ENCODE results near the gene MATK. TPM values are rescaled to one million over a fixed set of nuclear protein-coding genes. Genes with fewer than 3 reads are reported as not detected.
"Not testable (repeated sequence)": the region's sequence is repeated elsewhere in the genome, so short reads cannot be mapped to it uniquely, and the experiment has no call there.

MATK gene
- total RNA-seq, 2 donors from 2014 or later: 1.5 to 2.4 TPM

DNA sequence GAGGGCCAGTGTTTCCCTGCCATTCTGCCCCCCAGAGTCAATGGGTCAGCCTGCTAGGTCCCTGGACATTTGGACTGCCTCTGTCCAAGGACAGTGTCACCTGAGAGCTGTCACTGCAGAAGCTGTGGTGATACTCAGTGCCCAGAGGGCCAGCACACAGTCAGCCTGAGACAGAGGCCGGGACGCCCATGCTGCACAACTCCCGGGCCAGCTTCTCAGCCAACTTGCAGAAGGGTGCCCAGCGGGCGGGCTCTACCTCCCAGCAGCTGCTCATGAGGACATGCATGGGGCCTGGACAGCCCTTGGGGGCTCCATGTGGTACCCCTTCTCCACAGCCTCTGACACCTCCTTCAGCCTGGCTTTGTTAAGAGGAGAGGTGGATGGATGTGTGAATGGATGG is 10.3 kb downstream of the MATK start:
- DNase-seq: no peak
- no peak for ATAC-seq
- intact Hi-C loops (cut with DNase I, micrococcal nuclease): no loop called here

DNA sequence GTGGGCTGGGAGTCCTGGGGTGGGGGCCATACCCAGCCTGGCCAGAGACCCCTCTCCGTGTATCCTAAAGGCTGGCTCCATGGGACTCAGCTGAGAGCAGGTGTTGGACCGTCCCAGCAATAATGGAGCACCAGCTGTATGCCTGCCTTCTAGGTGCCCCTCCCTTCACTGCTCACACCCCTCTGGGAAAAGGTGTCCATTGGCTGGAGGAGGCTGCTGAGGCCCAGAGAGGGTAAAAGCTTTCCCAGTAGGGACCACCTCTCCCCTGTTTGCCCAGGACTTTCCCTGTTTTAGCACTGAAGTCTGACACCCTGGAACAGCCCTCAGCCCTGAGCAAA is 10.8 kb downstream of the MATK start:
- intact Hi-C loops (cut with DNase I, micrococcal nuclease): no loop called here
- DNase-seq (no peak), ATAC-seq (no peak)

DNA sequence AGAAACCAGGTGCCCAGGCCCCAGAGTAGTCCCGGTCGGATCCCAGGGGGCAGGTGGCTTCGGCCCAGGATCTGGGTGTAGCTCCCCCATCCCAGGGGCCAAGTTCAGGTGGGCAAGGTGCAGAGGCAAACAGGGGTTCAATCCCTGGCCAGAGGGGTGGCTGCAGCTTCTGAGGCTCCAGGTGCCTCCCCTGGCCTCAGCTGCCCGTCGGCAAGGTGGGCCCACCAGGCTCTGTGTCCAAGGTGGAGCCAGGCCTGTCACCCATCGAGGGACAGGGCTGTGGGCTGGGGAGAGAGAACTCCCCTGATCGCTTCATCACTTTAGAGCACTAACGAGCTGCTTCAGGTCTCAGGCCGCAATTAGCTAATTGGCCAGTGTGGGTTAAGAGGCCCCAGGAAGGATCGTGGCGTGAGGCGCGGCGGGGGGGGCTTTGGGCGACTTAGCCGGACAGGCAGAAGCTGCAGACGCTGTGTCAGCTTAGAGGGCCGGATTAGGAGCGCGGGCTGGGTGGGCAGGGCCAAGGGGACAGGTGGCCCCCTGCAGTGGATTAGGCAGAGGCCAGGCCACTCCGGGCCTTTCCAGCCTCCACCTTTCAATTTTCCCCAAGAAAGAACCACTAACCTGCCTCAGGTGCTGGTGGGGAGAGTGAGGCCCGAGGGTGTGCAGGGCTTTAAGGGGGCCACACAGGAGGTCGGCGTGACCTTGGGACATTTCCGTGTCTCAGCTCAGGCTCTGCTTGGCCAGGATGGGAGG is 11.4 kb downstream of the MATK start:
- ATAC-seq (no peak), DNase-seq (no peak)
- intact Hi-C loops (cut with DNase I, micrococcal nuclease): no loop called here

GRCh38 chr19:3773814-3774515 is 12.2 kb downstream of the MATK start:
- no peak for ATAC-seq
- no peak for DNase-seq
- intact Hi-C loops (cut with DNase I, micrococcal nuclease): no loop called here

DNA sequence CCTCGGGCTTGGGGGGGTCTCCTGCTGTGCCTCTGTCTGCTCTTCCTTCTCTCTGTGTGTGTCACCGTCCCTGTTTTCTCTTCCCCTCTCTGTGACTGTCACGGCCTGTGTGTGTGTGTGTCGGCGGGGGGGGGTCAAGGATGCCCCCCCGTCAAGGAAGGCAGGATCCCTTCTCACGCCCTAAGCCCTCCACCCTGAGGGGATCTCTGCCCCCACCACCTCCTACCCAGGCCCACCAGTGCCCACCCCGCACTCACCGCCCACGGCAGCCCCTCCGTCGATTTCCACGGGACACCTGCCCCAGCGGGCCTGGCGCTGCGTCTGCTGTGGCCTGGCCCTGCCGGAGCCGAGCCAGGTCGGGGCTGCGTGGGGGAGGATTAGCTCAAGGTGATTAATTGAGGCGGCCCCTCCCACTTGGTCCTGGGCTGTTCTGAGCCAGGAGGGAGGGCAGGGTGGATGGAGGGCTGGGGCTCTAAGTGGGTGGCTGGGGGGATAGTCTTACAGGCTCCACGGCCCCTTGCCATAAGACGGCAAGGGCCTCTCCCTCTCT is 14.2 kb downstream of the MATK start, which contains the start of gene RAX2:
Gene RAX2 (minus strand): TSS at position 323 of the 550 bp plus-strand sequence. CDS start 486 bp downstream, outside the sequence.
- DNase-seq: no peak
- no peak for ATAC-seq
- intact Hi-C loops (cut with DNase I, micrococcal nuclease): no loop called here

- no peak for DNase-seq
- no peak for ATAC-seq
- intact Hi-C loops (cut with DNase I, micrococcal nuclease): no loop called here
Measured at GRCh38 chr19:3771000-3771905, 14.9 kb downstream of the MATK start.

DNA sequence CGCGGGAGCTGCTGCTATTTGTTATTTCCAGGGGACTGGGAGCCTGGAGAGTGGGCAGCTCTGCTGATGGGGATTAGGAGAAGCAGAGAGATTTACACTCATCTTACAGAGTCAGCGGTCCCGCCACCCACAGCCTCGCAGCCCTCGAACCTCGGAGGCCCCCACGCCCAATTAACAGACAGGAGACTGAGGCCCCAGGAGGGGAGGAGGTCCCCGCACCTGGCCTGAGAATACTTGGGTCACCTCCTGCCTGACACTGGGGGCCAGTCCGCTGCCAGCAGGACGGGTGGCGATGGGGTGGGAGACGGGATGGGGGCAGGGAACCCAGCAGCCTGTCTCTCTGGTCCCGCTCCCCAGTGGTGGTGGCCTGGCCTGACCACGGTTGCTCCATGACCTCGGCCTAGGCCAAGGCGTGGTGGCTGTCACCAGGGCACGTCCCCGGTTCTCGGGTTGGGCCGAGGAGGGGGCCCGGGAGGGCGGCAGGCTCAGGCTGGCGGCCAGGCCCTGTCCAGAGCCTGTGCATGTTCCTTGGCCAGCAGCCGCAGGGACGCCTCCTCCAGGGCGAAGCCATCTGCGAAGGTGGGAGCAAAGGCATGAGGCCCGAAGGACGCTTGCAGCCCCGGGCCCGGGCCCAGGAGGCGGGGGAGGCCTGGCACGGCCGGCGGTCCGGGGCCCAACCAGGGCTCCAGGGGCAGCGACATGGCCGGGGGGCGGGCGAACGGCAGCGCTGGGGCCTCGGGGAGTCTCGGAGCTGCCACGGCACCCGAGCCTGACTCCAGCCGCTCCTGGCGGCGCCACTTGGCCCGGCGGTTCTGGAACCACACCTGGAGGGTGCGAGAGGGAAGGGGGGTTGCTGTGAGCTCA is 15.8 kb downstream of the MATK start:
- intact Hi-C loops (cut with DNase I, micrococcal nuclease): no loop called here
- ATAC-seq (no peak), DNase-seq (no peak)

DNA sequence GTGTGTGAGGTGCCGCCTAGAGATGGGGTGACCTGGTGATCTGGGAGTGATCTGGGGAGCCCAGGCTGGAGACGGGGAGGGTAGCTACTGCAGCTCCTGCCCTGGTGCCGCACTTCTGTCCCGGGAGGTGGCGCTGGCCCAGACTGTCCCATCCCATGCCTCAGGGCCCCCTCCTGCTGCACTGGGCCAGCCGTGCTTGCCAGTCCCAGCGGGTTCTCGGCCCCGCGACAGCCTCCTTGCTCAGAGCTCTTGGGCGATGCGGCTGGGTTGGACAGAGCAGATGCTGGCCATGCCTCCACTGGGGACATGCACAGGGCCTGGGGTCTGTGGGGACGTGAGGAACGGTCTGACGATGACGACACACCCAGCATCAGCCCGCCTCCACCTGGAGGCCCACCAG is 16.7 kb downstream of the MATK start:
- no peak for ATAC-seq
- intact Hi-C loops (cut with DNase I, micrococcal nuclease): no loop called here

DNA sequence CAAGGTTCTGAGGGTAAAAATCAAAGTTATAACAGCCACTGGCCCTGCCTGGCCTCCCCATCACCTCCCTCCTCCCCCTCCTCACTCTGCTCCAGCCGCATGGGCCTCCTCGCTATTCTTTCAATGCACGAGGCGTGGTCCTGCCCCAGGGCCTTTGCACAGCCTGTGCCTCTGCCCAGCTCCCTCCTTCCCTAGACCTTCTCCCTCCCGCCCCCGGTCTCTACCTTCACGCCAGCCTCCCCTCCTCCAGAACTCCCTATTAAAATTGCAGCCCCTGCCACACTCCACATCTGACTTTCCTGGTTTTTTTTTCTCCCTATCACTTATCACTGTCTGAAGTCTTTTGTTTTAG is 17.5 kb downstream of the MATK start:
- intact Hi-C loops (cut with DNase I, micrococcal nuclease): no loop called here
- no peak for DNase-seq
- ATAC-seq: no peak

More for the DNA sequence above, 16.7 kb downstream of the MATK start:
- no peak for DNase-seq

- intact Hi-C loops (cut with DNase I, micrococcal nuclease): no loop called here
- DNase-seq (no peak), ATAC-seq (no peak)
Measured at GRCh38 chr19:3768015-3768747, 18.0 kb downstream of the MATK start.

GRCh38 chr19:3767050-3767449 is 19.1 kb downstream of the MATK start:
- DNase-seq (no peak), ATAC-seq (no peak)

GRCh38 chr19:3766520-3766919 is 19.7 kb downstream of the MATK start:
- intact Hi-C loops (cut with DNase I, micrococcal nuclease): no loop called here
- no peak for ATAC-seq
- no peak for DNase-seq

More at GRCh38 chr19:3767050-3767449, 19.1 kb downstream of the MATK start:
- intact Hi-C loops (cut with DNase I, micrococcal nuclease): no loop called here

GRCh38 chr19:3765757-3766156 is 20.4 kb downstream of the MATK start:
- DNase-seq; ATAC-seq; intact Hi-C loops (cut with DNase I, micrococcal nuclease): not testable (repeated sequence)

GRCh38 chr19:3765121-3765520 is 21.1 kb downstream of the MATK start:
- no peak for DNase-seq
- no peak for ATAC-seq
- intact Hi-C loops (cut with DNase I, micrococcal nuclease): no loop called here

- peak; percentile 99 for DNase-seq
- intact Hi-C loops (cut with DNase I, micrococcal nuclease): no loop called here
- peak; percentile 90 for ATAC-seq
Measured at GRCh38 chr19:3762501-3763459, 23.4 kb downstream of the MATK start, which contains the start of gene MRPL54. TSS of gene MRPL54 (plus strand) at chr19:3762682. CDS start at chr19:3762701, 19 bp downstream.

- no peak for ATAC-seq
- intact Hi-C loops (cut with DNase I, micrococcal nuclease): no loop called here
- DNase-seq: no peak
Measured at GRCh38 chr19:3762130-3762473, 24.1 kb downstream of the MATK start.
